B cell (primary cell): ENCODE results near the gene MAD1L1. TPM values are rescaled to one million over a fixed set of nuclear protein-coding genes. Genes with fewer than 3 reads are reported as not detected.

ENCODE experiments used
- ATAC-seq: fragments of 200-7000 bp; cut with Tn5 transposase; one replicate; pipeline ENCODE4 v1.10.0; 2021; ENCODE audit warnings: low read depth, mild to moderate bottlenecking, moderate number of reproducible peaks, moderate library complexity
- CTCF ChIA-PET: fragments of 350-600 bp; sonication (Branson Sonifier 250); formaldehyde crosslinking; loops from one replicate; lab custom pipeline; 2021; ENCODE audit warnings: antibody characterized with exemption, inconsistent platforms; lab: Charles Lee
- POLR2A ChIA-PET: fragments of 350-600 bp; sonication (Branson Sonifier 250); formaldehyde crosslinking; loops from one replicate; lab custom pipeline; 2021; ENCODE audit warnings: antibody characterized with exemption; lab: Charles Lee
- DNase-seq: peaks from one replicate; pipeline ENCODE4 v3.0.0; 2013
- H2AFZ ChIP-seq: 2 replicates; pipeline ENCODE4 v1.6.1; 2012; ENCODE audit warnings: mild to moderate bottlenecking, low read depth, low read length; ENCODE audit not compliant: insufficient read depth, poor library complexity, severe bottlenecking
- H3K27ac ChIP-seq, 2 donors: 1 replicate in 1 of 2; 2 replicates in 1 of 2; pipeline ENCODE4 v1.5.1; 2012 to 2013; ENCODE audit warnings: low read length in 2 of 2, mild to moderate bottlenecking in 2 of 2, moderate library complexity in 1 of 2
- H3K27me3 ChIP-seq, 4 experiments: fragments of 200-600 bp in 1 of 4; sonication (generic) in 1 of 4; replicated peaks in 1 of 4; 1 replicate in 2 of 4; 2 replicates in 2 of 4; pipeline versions ENCODE4 v1.6.1 to v1.7.0; 2013 to 2016; ENCODE audit warnings: low read length in 3 of 4, mild to moderate bottlenecking in 2 of 4, mixed read lengths in 1 of 4, moderate library complexity in 1 of 4; ENCODE audit not compliant: insufficient read depth in 4 of 4, control insufficient read depth in 3 of 4; ENCODE audit errors: control extremely low read depth in 1 of 4
- H3K36me3 ChIP-seq, 2 experiments: replicated peaks in 1 of 2; 1 replicate in 1 of 2; 2 replicates in 1 of 2; pipeline versions ENCODE4 v1.6.1 to v1.7.1; 2013; ENCODE audit warnings: low read length in 1 of 2; ENCODE audit not compliant: insufficient read depth in 2 of 2, control insufficient read depth in 1 of 2; ENCODE audit errors: control extremely low read depth in 1 of 2, extremely low read depth in 1 of 2
- H3K4me1 ChIP-seq, 2 donors: fragments of 200-600 bp in 1 of 2; sonication (generic) in 1 of 2; 1 replicate in 1 of 2; 2 replicates in 1 of 2; pipeline versions ENCODE4 v1.5.1 to v1.6.1; 2013 to 2017; ENCODE audit warnings: low read length in 2 of 2; ENCODE audit not compliant: control insufficient read depth in 2 of 2, insufficient read depth in 2 of 2
- H3K4me2 ChIP-seq: replicated peaks from 2 replicates; pipeline ENCODE3; 2012; ENCODE audit warnings: mild to moderate bottlenecking, low read depth, low read length; ENCODE audit not compliant: poor library complexity, severe bottlenecking
- H3K4me3 ChIP-seq, 5 experiments: fragments of 200-600 bp in 1 of 5; sonication (generic) in 1 of 5; 1 replicate in 3 of 5; 2 replicates in 2 of 5; pipeline versions ENCODE4 v1.5.1 to v1.7.0; 2011 to 2016; ENCODE audit warnings: low read length in 4 of 5, mild to moderate bottlenecking in 4 of 5, low read depth in 2 of 5, control low read depth in 1 of 5, moderate library complexity in 1 of 5; ENCODE audit not compliant: insufficient read depth in 1 of 5; ENCODE audit errors: control extremely low read depth in 1 of 5, extremely low read depth in 1 of 5
- H3K79me2 ChIP-seq: fragments of 200-600 bp; sonication (generic); one replicate; pipeline ENCODE4 v1.6.0; 2016; ENCODE audit warnings: low read length; ENCODE audit not compliant: control insufficient read depth, insufficient read depth
- H3K9ac ChIP-seq: fragments of 200-600 bp; sonication (generic); 2 replicates; pipeline ENCODE4 v1.6.1; 2017; ENCODE audit warnings: mild to moderate bottlenecking, low read length, moderate library complexity
- H3K9me3 ChIP-seq, 3 donors: one replicate each; pipeline versions ENCODE4 v1.6.1 to v1.7.1; 2013; ENCODE audit warnings: low read length in 2 of 3; ENCODE audit not compliant: control insufficient read depth in 2 of 3, insufficient read depth in 1 of 3; ENCODE audit errors: control extremely low read depth in 1 of 3
- H4K20me1 ChIP-seq: 2 replicates; pipeline ENCODE4 v1.6.0; 2012; ENCODE audit warnings: mild to moderate bottlenecking, low read length; ENCODE audit not compliant: insufficient read depth, control insufficient read depth, poor library complexity, severe bottlenecking
- H3K27ac Mint-ChIP-seq: one replicate; pipeline ENCODE4 v1.8.0; 2021; ENCODE audit warnings: mixed read lengths
- H3K27me3 Mint-ChIP-seq: one replicate; pipeline ENCODE4 v1.8.0; 2021; ENCODE audit warnings: mixed read lengths
- H3K4me1 Mint-ChIP-seq: one replicate; pipeline ENCODE4 v1.8.0; 2021; ENCODE audit warnings: mixed read lengths
- H3K4me3 Mint-ChIP-seq: one replicate; pipeline ENCODE4 v1.8.0; 2021; ENCODE audit warnings: mixed read lengths
- H3K9me3 Mint-ChIP-seq: one replicate; pipeline ENCODE4 v1.8.0; 2022; ENCODE audit warnings: mixed read lengths; ENCODE audit not compliant: insufficient read depth
- CTCF ChIP-seq: fragments of 200-600 bp; IDR thresholded peaks from one replicate; pipeline ENCODE4 v1.8.0; 2022; ENCODE audit warnings: antibody characterized with exemption, mild to moderate bottlenecking
- EZH2 ChIP-seq: IDR thresholded peaks from 2 replicates; pipeline ENCODE4 v1.6.1; 2012; ENCODE audit warnings: borderline replicate concordance, low read depth, mild to moderate bottlenecking, moderate library complexity, low read length; ENCODE audit not compliant: insufficient read depth, poor library complexity, severe bottlenecking
- WGBS: methylation state at CpG from one replicate; pipeline ENCODE4 v1.1.5; 2013; ENCODE audit warnings: missing lambda C conversion rate; ENCODE audit not compliant: insufficient coverage; 5-methylcytosine and 5-hydroxymethylcytosine counted together
- intact Hi-C: fragments of 100-400 bp; cut with micrococcal nuclease; formaldehyde crosslinking; loops from one replicate; pipeline ENCODE4 v1.10.0; 2022
- polyA plus RNA-seq: library from polyadenylated mRNA; depleted of rRNA; stranded (reverse); fragments of >200 nt; gene quantifications from 2 replicates; pipeline ENCODE4 v1.2.3, GENCODE V29; 2012
- total RNA-seq, 2 donors: library from RNA; stranded (reverse); fragments of 120-200 nt in 1 of 2; gene quantifications; 1 replicate in 1 of 2; 2 replicates in 1 of 2; pipeline versions ENCODE4 v1.2.3 to v1.2.4, GENCODE V29; 2013 to 2022

MAD1L1 gene
- total and polyA plus RNA-seq, 2 donors (not counting 1 experiment from before 2014, with no cell fraction given) = 86.7 to 110 TPM

GRCh38 chr7:2012044-2012900 is 220.5 kb downstream of the MAD1L1 start:
- Histone ChIP-seq H2AFZ (no peak overlapping the region), H4K20me1 (no peaks in the 10 kb centered on the region), H3K9ac (no peak overlapping the region), H3K9me3 (no peaks in the 10 kb centered on the region), H3K4me1 (no peaks in the 10 kb centered on the region), H3K36me3 (peaks cover 0 to 3% of the 10 kb centered on the region in 2 experiments), H3K4me3 (no peak overlapping the region), H3K27me3 (no peaks in the 10 kb centered on the region), H3K4me2 (no peak overlapping the region), H3K79me2 (no peaks in the 10 kb centered on the region), H3K27ac (no peak overlapping the region)
- CTCF ChIA-PET = no interaction called here
- ATAC-seq (no peak), DNase-seq (no peak)
- POLR2A ChIA-PET = no interaction called here
- TF ChIP-seq CTCF = no peak
- no peak for TF ChIP-seq EZH2
- H3K9me3 Mint-ChIP-seq = no peaks in the 10 kb centered on the region
- intact Hi-C loops = no loop called here
- 96% methylated on average over 23 of the region's 28 CpGs for WGBS
- no peak overlapping the region for H3K4me3 Mint-ChIP-seq
- no peak overlapping the region for H3K27ac Mint-ChIP-seq
- H3K4me1 Mint-ChIP-seq = peaks cover 4% of the 10 kb centered on the region
- no peaks in the 10 kb centered on the region for H3K27me3 Mint-ChIP-seq
